Measurements from ENCODE around the gene CUEDC1. TPM values are rescaled to one million over a fixed set of nuclear protein-coding genes. Genes with fewer than 3 reads are reported as not detected.
"Not testable (repeated sequence)": the region's sequence is repeated elsewhere in the genome, so short reads cannot be mapped to it uniquely, and the experiment has no call there.

The CUEDC1 gene
- total and polyA plus RNA-seq, 5 donors from 2014 or later = not detected

GRCh38 chr17:57983446-57983845, 28.2 kb upstream of the CUEDC1 start:
- Mint-ChIP-seq H3K36me3 (peaks cover 33% of the 10 kb centered on the region), H3K9me3 (no peaks in the 10 kb centered on the region), H3K27ac (peak overlapping the region in 1 of 3 donors; percentile 61), H3K4me1 (peaks cover 54 to 77% (median 64%) of the 10 kb centered on the region in 4 donors), H3K27me3 (no peaks in the 10 kb centered on the region), H3K4me3 (peak overlapping the region; percentile 5 to 95 (median 60))
- no peak for ATAC-seq (ENCODE audit: low read depth in 2 of 2)
- DNase-seq = no peak
- H3K4me1 ChIP-seq (ENCODE audit: control insufficient read depth, insufficient read depth, low read length, poor library complexity, severe bottlenecking) = peaks cover 60% of the 10 kb centered on the region
- H3K36me3 ChIP-seq (ENCODE audit: control insufficient read depth, insufficient read depth, low read length) = peaks cover 41% of the 10 kb centered on the region
- peak overlapping the region; percentile 89 for H3K4me3 ChIP-seq (ENCODE audit: low read depth, low read length)
- H3K27ac ChIP-seq (ENCODE audit: insufficient read depth, low read length, poor library complexity, severe bottlenecking) = no peak overlapping the region
- no peaks in the 10 kb centered on the region for H3K9me3 ChIP-seq (ENCODE audit: control insufficient read depth in 2 of 2, low read length in 2 of 2)
- H3K27me3 ChIP-seq (ENCODE audit: control insufficient read depth, insufficient read depth, low read length) = no peaks in the 10 kb centered on the region

DNA sequence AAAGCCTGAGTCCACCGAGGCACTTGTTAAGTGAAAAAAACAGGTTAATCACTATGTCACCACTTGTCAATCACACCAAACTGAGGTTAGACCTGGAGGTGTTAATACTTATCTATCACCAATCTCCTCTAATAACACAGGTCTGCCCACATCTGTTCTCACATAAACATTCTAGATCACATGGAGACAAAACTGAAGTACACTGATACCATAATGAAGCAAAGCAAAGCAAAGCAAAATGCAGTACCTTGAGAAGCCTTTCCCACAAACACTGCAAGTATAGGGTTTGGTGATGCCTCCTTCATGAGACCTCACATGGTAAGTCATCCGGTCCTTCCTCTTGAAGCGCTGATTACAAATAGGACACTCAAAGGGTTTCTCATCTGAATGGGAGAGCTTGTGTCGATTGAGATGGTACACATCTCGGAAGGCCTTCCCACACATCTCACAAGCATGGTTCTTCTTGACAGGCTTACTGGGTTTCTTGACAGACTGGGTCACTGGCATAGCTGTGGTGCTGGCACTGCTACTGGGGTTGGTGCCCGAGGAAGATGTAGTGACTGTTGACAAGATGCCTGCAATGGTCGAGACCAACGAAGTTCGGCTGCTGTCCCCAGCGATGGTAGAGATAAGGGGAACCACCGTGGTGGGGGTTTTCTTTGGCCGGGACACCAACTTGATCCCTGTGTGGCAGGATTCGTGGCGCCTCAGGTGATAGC, 27.4 kb upstream of the CUEDC1 start:
- Mint-ChIP-seq H3K27ac (peak overlapping the region in 1 of 3 donors; percentile 1), H3K4me3 (peak overlapping the region; percentile 0 to 95 (median 12)), H3K4me1 (peaks cover 57 to 81% (median 67%) of the 10 kb centered on the region in 4 donors), H3K27me3 (no peaks in the 10 kb centered on the region), H3K9me3 (no peaks in the 10 kb centered on the region), H3K36me3 (peaks cover 39% of the 10 kb centered on the region)
- no peaks in the 10 kb centered on the region for H3K27me3 ChIP-seq (ENCODE audit: control insufficient read depth, insufficient read depth, low read length)
- H3K4me3 ChIP-seq (ENCODE audit: low read depth, low read length) = peak overlapping the region; percentile 13
- ATAC-seq (ENCODE audit: low read depth in 2 of 2) = no peak
- H3K36me3 ChIP-seq (ENCODE audit: control insufficient read depth, insufficient read depth, low read length) = peaks cover 50% of the 10 kb centered on the region
- no peaks in the 10 kb centered on the region for H3K9me3 ChIP-seq (ENCODE audit: control insufficient read depth in 2 of 2, low read length in 2 of 2)
- no peak overlapping the region for H3K27ac ChIP-seq (ENCODE audit: insufficient read depth, low read length, poor library complexity, severe bottlenecking)
- peaks cover 59% of the 10 kb centered on the region for H3K4me1 ChIP-seq (ENCODE audit: control insufficient read depth, insufficient read depth, low read length, poor library complexity, severe bottlenecking)
- DNase-seq = no peak

DNA sequence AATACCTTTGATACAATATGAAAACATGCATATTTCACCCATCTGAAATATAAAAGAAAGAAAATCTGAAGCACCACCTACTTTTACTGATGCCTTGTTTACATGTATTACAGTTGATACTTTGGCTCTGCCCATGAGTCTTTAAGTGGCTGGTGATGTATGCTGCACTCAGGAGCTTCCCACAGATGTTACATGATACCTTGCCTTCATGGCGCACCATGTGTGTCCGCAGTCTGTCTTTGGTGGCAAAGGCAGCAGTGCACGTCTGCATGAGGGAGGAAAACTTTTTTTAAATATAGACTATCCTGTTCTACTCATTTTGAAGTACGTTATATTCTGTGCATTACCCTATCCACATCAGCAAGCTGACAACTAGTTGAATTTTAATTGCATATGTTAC, 25.3 kb upstream of the CUEDC1 start:
- ATAC-seq (ENCODE audit: low read depth in 2 of 2) = no peak
- Histone ChIP-seq H3K27me3 (ENCODE audit: control insufficient read depth, insufficient read depth, low read length) (no peaks in the 10 kb centered on the region), H3K4me3 (ENCODE audit: low read depth, low read length) (no peak overlapping the region), H3K9me3 (ENCODE audit: control insufficient read depth in 2 of 2, low read length in 2 of 2) (no peaks in the 10 kb centered on the region), H3K27ac (ENCODE audit: insufficient read depth, low read length, poor library complexity, severe bottlenecking) (no peak overlapping the region), H3K36me3 (ENCODE audit: control insufficient read depth, insufficient read depth, low read length) (peaks cover 70% of the 10 kb centered on the region), H3K4me1 (ENCODE audit: control insufficient read depth, insufficient read depth, low read length, poor library complexity, severe bottlenecking) (peaks cover 42% of the 10 kb centered on the region)
- no peaks in the 10 kb centered on the region for H3K27me3 Mint-ChIP-seq
- peaks cover 51% of the 10 kb centered on the region for H3K36me3 Mint-ChIP-seq
- no peak for DNase-seq
- H3K27ac Mint-ChIP-seq = no peak overlapping the region
- H3K9me3 Mint-ChIP-seq = no peaks in the 10 kb centered on the region
- H3K4me3 Mint-ChIP-seq = peak overlapping the region in 1 of 4 donors; percentile 12
- peaks cover 53 to 66% (median 62%) of the 10 kb centered on the region in 4 donors for H3K4me1 Mint-ChIP-seq

DNA sequence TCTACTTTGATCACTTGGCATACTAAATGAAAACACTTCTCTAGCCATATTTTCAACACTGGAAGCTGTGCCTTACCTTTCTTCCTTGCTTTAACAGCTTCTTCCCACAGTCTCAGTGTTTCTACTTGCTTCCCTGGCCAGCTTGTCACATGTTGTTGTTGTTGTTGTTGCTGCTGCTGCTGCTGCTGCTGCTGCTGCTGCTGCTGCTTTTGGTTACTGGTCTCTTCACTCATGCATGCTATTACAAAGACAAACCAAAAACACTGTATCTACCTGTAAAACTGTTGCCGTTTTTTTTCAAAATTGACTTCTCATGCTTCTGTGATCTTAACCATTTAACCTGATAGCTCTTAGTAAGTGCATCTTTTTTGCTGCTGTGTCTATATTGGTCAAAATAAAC, 23.9 kb upstream of the CUEDC1 start:
- Mint-ChIP-seq H3K4me1 (peaks cover 44 to 52% (median 50%) of the 10 kb centered on the region in 4 donors), H3K4me3 (no peak overlapping the region), H3K27ac (no peak overlapping the region), H3K9me3 (no peaks in the 10 kb centered on the region), H3K36me3 (peaks cover 59% of the 10 kb centered on the region), H3K27me3 (no peaks in the 10 kb centered on the region)
- Histone ChIP-seq H3K4me3 (ENCODE audit: low read depth, low read length) (no peak overlapping the region), H3K4me1 (ENCODE audit: control insufficient read depth, insufficient read depth, low read length, poor library complexity, severe bottlenecking) (peaks cover 27% of the 10 kb centered on the region), H3K27ac (ENCODE audit: insufficient read depth, low read length, poor library complexity, severe bottlenecking) (no peak overlapping the region), H3K27me3 (ENCODE audit: control insufficient read depth, insufficient read depth, low read length) (no peaks in the 10 kb centered on the region), H3K36me3 (ENCODE audit: control insufficient read depth, insufficient read depth, low read length) (peaks cover 81% of the 10 kb centered on the region), H3K9me3 (ENCODE audit: control insufficient read depth in 2 of 2, low read length in 2 of 2) (no peaks in the 10 kb centered on the region)
- DNase-seq (no peak), ATAC-seq (ENCODE audit: low read depth in 2 of 2) (no peak)

GRCh38 chr17:57976594-57976993, 21.4 kb upstream of the CUEDC1 start:
- DNase-seq = no peak
- Mint-ChIP-seq H3K4me3 (no peak overlapping the region), H3K4me1 (peaks cover 21 to 29% (median 27%) of the 10 kb centered on the region in 4 donors), H3K27me3 (no peaks in the 10 kb centered on the region), H3K9me3 (no peaks in the 10 kb centered on the region), H3K27ac (peak overlapping the region in 1 of 3 donors; percentile 5), H3K36me3 (peaks cover 54% of the 10 kb centered on the region)
- ATAC-seq (ENCODE audit: low read depth in 2 of 2) = no peak
- Histone ChIP-seq H3K4me3 (ENCODE audit: low read depth, low read length) (no peak overlapping the region), H3K9me3 (ENCODE audit: control insufficient read depth in 2 of 2, low read length in 2 of 2) (no peaks in the 10 kb centered on the region), H3K27ac (ENCODE audit: insufficient read depth, low read length, poor library complexity, severe bottlenecking) (no peak overlapping the region), H3K36me3 (ENCODE audit: control insufficient read depth, insufficient read depth, low read length) (peaks cover 90% of the 10 kb centered on the region), H3K27me3 (ENCODE audit: control insufficient read depth, insufficient read depth, low read length) (no peaks in the 10 kb centered on the region), H3K4me1 (ENCODE audit: control insufficient read depth, insufficient read depth, low read length, poor library complexity, severe bottlenecking) (peaks cover 3% of the 10 kb centered on the region)

- Mint-ChIP-seq H3K4me1 (peaks cover 5 to 18% (median 12%) of the 10 kb centered on the region in 4 donors), H3K27me3 (no peaks in the 10 kb centered on the region), H3K9me3 (no peaks in the 10 kb centered on the region), H3K27ac (peak overlapping the region in 1 of 3 donors; percentile 39), H3K36me3 (peaks cover 44% of the 10 kb centered on the region), H3K4me3 (no peak overlapping the region)
- Histone ChIP-seq H3K36me3 (ENCODE audit: control insufficient read depth, insufficient read depth, low read length) (peaks cover 77% of the 10 kb centered on the region), H3K27ac (ENCODE audit: insufficient read depth, low read length, poor library complexity, severe bottlenecking) (no peak overlapping the region), H3K4me1 (ENCODE audit: control insufficient read depth, insufficient read depth, low read length, poor library complexity, severe bottlenecking) (no peaks in the 10 kb centered on the region), H3K4me3 (ENCODE audit: low read depth, low read length) (no peak overlapping the region), H3K27me3 (ENCODE audit: control insufficient read depth, insufficient read depth, low read length) (no peaks in the 10 kb centered on the region), H3K9me3 (ENCODE audit: control insufficient read depth in 2 of 2, low read length in 2 of 2) (no peaks in the 10 kb centered on the region)
- ATAC-seq (ENCODE audit: low read depth in 2 of 2) = no peak
- DNase-seq = no peak
Measured at GRCh38 chr17:57975044-57975443, 19.8 kb upstream of the CUEDC1 start.

- not testable (repeated sequence) for H3K4me1 ChIP-seq (ENCODE audit: control insufficient read depth, insufficient read depth, low read length, poor library complexity, severe bottlenecking); H3K27me3 Mint-ChIP-seq; H3K9me3 ChIP-seq (ENCODE audit: control insufficient read depth in 2 of 2, low read length in 2 of 2); H3K9me3 Mint-ChIP-seq; H3K27ac Mint-ChIP-seq; H3K27ac ChIP-seq (ENCODE audit: insufficient read depth, low read length, poor library complexity, severe bottlenecking); ATAC-seq (ENCODE audit: low read depth in 2 of 2); H3K27me3 ChIP-seq (ENCODE audit: control insufficient read depth, insufficient read depth, low read length); H3K4me3 ChIP-seq (ENCODE audit: low read depth, low read length); H3K4me3 Mint-ChIP-seq; DNase-seq
- H3K36me3 ChIP-seq (ENCODE audit: control insufficient read depth, insufficient read depth, low read length) = peaks cover 69% of the 10 kb centered on the region
- Mint-ChIP-seq H3K36me3 (peaks cover 41% of the 10 kb centered on the region), H3K4me1 (peaks cover 4 to 17% (median 11%) of the 10 kb centered on the region in 4 donors)
Measured at GRCh38 chr17:57974053-57974824, 19.0 kb upstream of the CUEDC1 start.
